OCI-LY7 (cell line): Measurements from ENCODE around the gene GPBAR1. TPM values are rescaled to one million over a fixed set of nuclear protein-coding genes. Genes with fewer than 3 reads are reported as not detected.
A peak's percentile ranks its signal among the peaks of the same experiment; 100 is the strongest.

ENCODE experiments used
- BruUV-seq: library from RNA; stranded (reverse); fragments of 400-500 nt; replicated peaks from 2 replicates; lab custom pipeline; 2021; lab: Mats Ljungman, UMichigan
- CTCF ChIA-PET: fragments of 300-600 bp; sonication (Branson Sonifier 250); formaldehyde crosslinking; loops from one replicate; lab custom pipeline; 2022; ENCODE audit warnings: antibody characterized with exemption; ENCODE audit not compliant: unreplicated experiment; lab: Charles Lee
- POLR2A ChIA-PET: fragments of 300-600 bp; sonication (Branson Sonifier 250); formaldehyde crosslinking; loops from one replicate; lab custom pipeline; 2022; ENCODE audit warnings: antibody characterized with exemption; lab: Charles Lee
- DNase-seq: peaks from one replicate; pipeline ENCODE4 v3.0.0-alpha.2; 2015; ENCODE audit warnings: low spot score
- H2AFZ ChIP-seq: fragments of 200-600 bp; sonication (generic), shearing (Covaris generic); 2 replicates; pipeline ENCODE4 v1.6.1; 2014; ENCODE audit warnings: mild to moderate bottlenecking, antibody characterized with exemption, low read length, moderate library complexity
- H3K27ac ChIP-seq: fragments of 200-600 bp; sonication (generic); 2 replicates; pipeline ENCODE4 v1.5.1; 2014; ENCODE audit warnings: mixed run types, low read depth, mild to moderate bottlenecking, moderate library complexity, low read length, inconsistent platforms; ENCODE audit not compliant: poor library complexity, severe bottlenecking
- H3K36me3 ChIP-seq: fragments of 200-600 bp; sonication (generic); 2 replicates; pipeline ENCODE4 v1.6.1; 2014; ENCODE audit warnings: mild to moderate bottlenecking, antibody characterized with exemption, low read length, moderate library complexity, mixed read lengths; ENCODE audit not compliant: insufficient read depth
- H3K4me1 ChIP-seq: fragments of 200-600 bp; sonication (generic); 2 replicates; pipeline ENCODE4 v1.5.1; 2014; ENCODE audit warnings: mild to moderate bottlenecking, low read length; ENCODE audit not compliant: insufficient read depth, poor library complexity, severe bottlenecking
- H3K4me2 ChIP-seq: fragments of 200-600 bp; sonication (generic); 2 replicates; pipeline ENCODE4 v1.6.1; 2014; ENCODE audit warnings: mild to moderate bottlenecking, low read length
- H3K4me3 ChIP-seq: fragments of 200-600 bp; sonication (generic); 2 replicates; pipeline ENCODE4 v1.5.1; 2014; ENCODE audit warnings: mild to moderate bottlenecking, low read depth, low read length; ENCODE audit not compliant: poor library complexity, severe bottlenecking
- H3K79me2 ChIP-seq: fragments of 200-600 bp; sonication (generic); 2 replicates; pipeline ENCODE4 v1.6.1; 2016; ENCODE audit warnings: low read depth, mild to moderate bottlenecking, low read length, moderate library complexity, mixed read lengths; ENCODE audit not compliant: insufficient read depth
- H3K9me2 ChIP-seq: fragments of 200-600 bp; sonication (generic); 2 replicates; pipeline ENCODE4 v1.6.1; 2016; ENCODE audit warnings: mild to moderate bottlenecking, low read length, mixed read lengths; ENCODE audit not compliant: insufficient read depth
- H3K9me3 ChIP-seq: fragments of 200-600 bp; sonication (generic); 2 replicates; pipeline ENCODE4 v1.6.1; 2014; ENCODE audit warnings: mild to moderate bottlenecking, mixed run types, low read length, mixed read lengths
- H4K20me1 ChIP-seq: fragments of 200-600 bp; sonication (generic); 2 replicates; pipeline ENCODE4 v1.6.1; 2014; ENCODE audit warnings: mild to moderate bottlenecking, antibody characterized with exemption, low read length, moderate library complexity, mixed read lengths; ENCODE audit not compliant: insufficient read depth
- EZH2phosphoT487 ChIP-seq: fragments of 200-600 bp; sonication (generic); IDR thresholded peaks from 2 replicates; pipeline ENCODE4 v1.6.1; 2018; ENCODE audit warnings: low read depth, borderline replicate concordance, mild to moderate bottlenecking, mixed run types, antibody characterized with exemption, low read length, moderate library complexity, mixed read lengths
- intact Hi-C: fragments of 100-400 bp; cut with micrococcal nuclease; formaldehyde crosslinking; loops from one replicate; pipeline ENCODE4 v1.10.0; 2022; ENCODE audit not compliant: unreplicated experiment
- total RNA-seq, 2 experiments: library from RNA; depleted of rRNA in 1 of 2; stranded (reverse); fragments of >200 nt in 1 of 2; shearing (Covaris generic) in 1 of 2; gene quantifications; 2 replicates each; pipeline ENCODE4 v1.2.3, GENCODE V29; 2014 to 2022
- TF ChIP-seq, protein P1 (sequence below): fragments of 200-600 bp; sonication (generic); conservative IDR thresholded peaks from 2 replicates; pipeline ENCODE4 v1.5.1; 2014; ENCODE audit warnings: mild to moderate bottlenecking, antibody characterized with exemption, low read length, moderate library complexity, mixed read lengths

GPBAR1 gene
- total RNA-seq, 2 experiments from 2014 or later, result 0.22 to 0.40 TPM

- no peaks in the 10 kb centered on the region for H3K9me3 ChIP-seq
- POLR2A ChIA-PET, result no interaction called here
- intact Hi-C loops, result no loop called here
- DNase-seq, result no peak
- peaks cover 30% of the 10 kb centered on the region for H3K36me3 ChIP-seq
- H4K20me1 ChIP-seq, result no peaks in the 10 kb centered on the region
- no peaks in the 10 kb centered on the region for H3K9me2 ChIP-seq
- H3K27ac ChIP-seq, result no peak overlapping the region
- no peaks in the 10 kb centered on the region for H3K79me2 ChIP-seq
- H3K4me1 ChIP-seq, result peaks cover 38% of the 10 kb centered on the region
- no peak overlapping the region for H3K4me2 ChIP-seq
- no peak overlapping the region for H2AFZ ChIP-seq
- H3K4me3 ChIP-seq, result no peak overlapping the region
- CTCF ChIA-PET, result interaction anchor here (0.5 to 0.6 kb wide), 2 partner anchors 17 to 56 kb away, joined by 3 read pairs; no protein-coding TSS in a partner anchor
- TF ChIP-seq EZH2phosphoT487, result no peak
- TF ChIP-seq, protein P1, sequence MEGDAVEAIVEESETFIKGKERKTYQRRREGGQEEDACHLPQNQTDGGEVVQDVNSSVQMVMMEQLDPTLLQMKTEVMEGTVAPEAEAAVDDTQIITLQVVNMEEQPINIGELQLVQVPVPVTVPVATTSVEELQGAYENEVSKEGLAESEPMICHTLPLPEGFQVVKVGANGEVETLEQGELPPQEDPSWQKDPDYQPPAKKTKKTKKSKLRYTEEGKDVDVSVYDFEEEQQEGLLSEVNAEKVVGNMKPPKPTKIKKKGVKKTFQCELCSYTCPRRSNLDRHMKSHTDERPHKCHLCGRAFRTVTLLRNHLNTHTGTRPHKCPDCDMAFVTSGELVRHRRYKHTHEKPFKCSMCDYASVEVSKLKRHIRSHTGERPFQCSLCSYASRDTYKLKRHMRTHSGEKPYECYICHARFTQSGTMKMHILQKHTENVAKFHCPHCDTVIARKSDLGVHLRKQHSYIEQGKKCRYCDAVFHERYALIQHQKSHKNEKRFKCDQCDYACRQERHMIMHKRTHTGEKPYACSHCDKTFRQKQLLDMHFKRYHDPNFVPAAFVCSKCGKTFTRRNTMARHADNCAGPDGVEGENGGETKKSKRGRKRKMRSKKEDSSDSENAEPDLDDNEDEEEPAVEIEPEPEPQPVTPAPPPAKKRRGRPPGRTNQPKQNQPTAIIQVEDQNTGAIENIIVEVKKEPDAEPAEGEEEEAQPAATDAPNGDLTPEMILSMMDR, result no peak
- no TSS peak for BruUV-seq
Measured at GRCh38 chr2:218262631-218263586, 2.1 kb downstream of the GPBAR1 start.

GRCh38 chr2:218263817-218264641 is 3.2 kb downstream of the GPBAR1 start:
- intact Hi-C loops, result no loop called here
- H3K4me3 ChIP-seq, result no peak overlapping the region
- H3K79me2 ChIP-seq, result peaks cover 2% of the 10 kb centered on the region; the same call in 1 of the 2 replicates
- ChIA-PET CTCF (no interaction called here), POLR2A (no interaction called here)
- H4K20me1 ChIP-seq, result no peaks in the 10 kb centered on the region
- no peak for DNase-seq
- H3K9me3 ChIP-seq, result no peaks in the 10 kb centered on the region
- no peak overlapping the region for H2AFZ ChIP-seq
- peaks cover 30% of the 10 kb centered on the region for H3K36me3 ChIP-seq
- BruUV-seq, result TSS peak; percentile 83
- H3K4me1 ChIP-seq, result peaks cover 26% of the 10 kb centered on the region
- no peak overlapping the region for H3K4me2 ChIP-seq
- TF ChIP-seq, protein P1, result peak; percentile 49
- no peak for TF ChIP-seq EZH2phosphoT487
- no peaks in the 10 kb centered on the region for H3K9me2 ChIP-seq
- H3K27ac ChIP-seq, result no peak overlapping the region
